Measurements from ENCODE around the gene BMPR1B.

BMPR1B gene

DNA sequence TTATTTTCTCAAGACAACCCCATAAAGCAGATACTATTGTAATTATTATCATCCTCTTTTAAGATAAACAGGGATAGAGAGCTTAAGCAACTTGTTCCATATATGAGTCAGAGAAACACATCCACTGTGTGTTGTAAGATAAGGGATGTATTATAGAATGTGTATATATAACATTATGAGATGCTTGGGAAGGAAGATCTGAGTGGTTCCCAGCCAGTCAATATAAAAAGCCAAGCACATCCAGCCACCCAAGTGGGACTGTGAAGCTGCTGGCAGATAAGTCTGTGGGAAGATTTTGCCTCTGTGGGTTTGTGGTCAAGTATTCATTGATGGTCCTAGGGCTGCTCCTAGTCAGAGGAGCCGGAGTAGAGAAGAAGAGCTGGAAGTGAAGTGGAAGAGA is 16.5 kb upstream of the BMPR1B start:
- Histone ChIP-seq H3K36me3 (ENCODE audit: insufficient read depth) (no peaks in the 10 kb centered on the region), H3K27me3 (ENCODE audit: insufficient read depth, low read depth) (no peaks in the 10 kb centered on the region), H4K20me1 (ENCODE audit: insufficient read depth) (no peaks in the 10 kb centered on the region), H3K79me2 (ENCODE audit: insufficient read depth, low read depth) (no peaks in the 10 kb centered on the region), H3K27ac (no peak overlapping the region), H3K4me1 (ENCODE audit: low read depth, poor library complexity, severe bottlenecking) (no peaks in the 10 kb centered on the region), H3K9ac (no peak overlapping the region), H3K4me2 (no peak overlapping the region), H3K4me3 (IDR thresholded peaks at IDR 0.05; ENCODE audit: insufficient read depth, low read depth, low read length) (no peak overlapping the region), H2AFZ (ENCODE audit: low read depth) (no peak overlapping the region)
- TF ChIP-seq, protein P1, sequence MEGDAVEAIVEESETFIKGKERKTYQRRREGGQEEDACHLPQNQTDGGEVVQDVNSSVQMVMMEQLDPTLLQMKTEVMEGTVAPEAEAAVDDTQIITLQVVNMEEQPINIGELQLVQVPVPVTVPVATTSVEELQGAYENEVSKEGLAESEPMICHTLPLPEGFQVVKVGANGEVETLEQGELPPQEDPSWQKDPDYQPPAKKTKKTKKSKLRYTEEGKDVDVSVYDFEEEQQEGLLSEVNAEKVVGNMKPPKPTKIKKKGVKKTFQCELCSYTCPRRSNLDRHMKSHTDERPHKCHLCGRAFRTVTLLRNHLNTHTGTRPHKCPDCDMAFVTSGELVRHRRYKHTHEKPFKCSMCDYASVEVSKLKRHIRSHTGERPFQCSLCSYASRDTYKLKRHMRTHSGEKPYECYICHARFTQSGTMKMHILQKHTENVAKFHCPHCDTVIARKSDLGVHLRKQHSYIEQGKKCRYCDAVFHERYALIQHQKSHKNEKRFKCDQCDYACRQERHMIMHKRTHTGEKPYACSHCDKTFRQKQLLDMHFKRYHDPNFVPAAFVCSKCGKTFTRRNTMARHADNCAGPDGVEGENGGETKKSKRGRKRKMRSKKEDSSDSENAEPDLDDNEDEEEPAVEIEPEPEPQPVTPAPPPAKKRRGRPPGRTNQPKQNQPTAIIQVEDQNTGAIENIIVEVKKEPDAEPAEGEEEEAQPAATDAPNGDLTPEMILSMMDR (conservative IDR thresholded peaks at IDR 0.05; ENCODE audit: low read depth, low read length), result no peak

DNA sequence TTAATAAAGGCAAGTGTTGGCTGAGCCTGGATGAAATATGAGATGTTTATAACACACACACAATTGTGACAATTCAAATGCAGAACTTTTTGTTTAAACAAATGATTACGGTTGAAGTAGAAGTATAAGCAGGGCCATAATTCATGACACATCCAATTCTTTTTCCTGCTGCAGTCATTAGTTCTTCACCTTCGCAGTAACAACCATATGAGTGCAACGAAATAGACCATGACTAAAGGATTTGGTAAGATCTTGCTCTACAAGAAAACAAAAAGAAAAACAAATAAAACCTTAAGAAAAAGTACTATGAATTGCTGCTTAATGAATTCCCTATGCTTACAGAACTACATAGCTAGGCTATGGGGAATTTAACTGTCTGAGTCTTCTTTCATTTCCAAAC is 13.9 kb upstream of the BMPR1B start:
- no peaks in the 10 kb centered on the region for H3K79me2 ChIP-seq (ENCODE audit: insufficient read depth, low read depth)
- H3K4me3 ChIP-seq (IDR thresholded peaks at IDR 0.05; ENCODE audit: insufficient read depth, low read depth, low read length), result no peak overlapping the region
- TF ChIP-seq, protein P1 (conservative IDR thresholded peaks at IDR 0.05; ENCODE audit: low read depth, low read length), result no peak
- H3K4me2 ChIP-seq, result no peak overlapping the region
- no peak overlapping the region for H3K9ac ChIP-seq
- H3K4me1 ChIP-seq (ENCODE audit: low read depth, poor library complexity, severe bottlenecking), result no peaks in the 10 kb centered on the region
- H3K27ac ChIP-seq, result no peak overlapping the region
- no peaks in the 10 kb centered on the region for H3K36me3 ChIP-seq (ENCODE audit: insufficient read depth)
- H3K27me3 ChIP-seq (ENCODE audit: insufficient read depth, low read depth), result no peaks in the 10 kb centered on the region
- no peak overlapping the region for H2AFZ ChIP-seq (ENCODE audit: low read depth)
- no peaks in the 10 kb centered on the region for H4K20me1 ChIP-seq (ENCODE audit: insufficient read depth)

DNA sequence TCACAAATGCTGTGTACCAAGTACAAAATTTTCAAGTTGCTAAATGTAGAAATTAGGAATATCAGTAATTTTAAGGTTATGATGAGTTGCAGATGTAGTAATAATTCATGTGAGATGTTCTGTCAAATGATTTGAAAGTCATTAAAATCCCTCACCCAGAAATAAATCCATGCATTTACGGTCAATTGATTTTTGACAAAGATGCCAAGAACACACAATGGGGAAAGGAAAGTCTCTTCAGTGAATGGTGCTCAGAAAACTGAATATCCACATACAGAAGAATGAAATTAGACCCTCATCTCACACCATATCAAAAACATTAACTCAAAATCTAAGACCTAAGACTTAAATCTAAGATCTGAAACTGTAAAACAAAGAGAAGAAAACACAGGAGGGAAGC is 12.9 kb upstream of the BMPR1B start:
- H3K4me3 ChIP-seq (IDR thresholded peaks at IDR 0.05; ENCODE audit: insufficient read depth, low read depth, low read length), result no peak overlapping the region
- TF ChIP-seq, protein P1 (conservative IDR thresholded peaks at IDR 0.05; ENCODE audit: low read depth, low read length), result no peak
- H3K9ac ChIP-seq, result no peak overlapping the region
- no peaks in the 10 kb centered on the region for H3K79me2 ChIP-seq (ENCODE audit: insufficient read depth, low read depth)
- H4K20me1 ChIP-seq (ENCODE audit: insufficient read depth), result no peaks in the 10 kb centered on the region
- no peaks in the 10 kb centered on the region for H3K27me3 ChIP-seq (ENCODE audit: insufficient read depth, low read depth)
- H3K36me3 ChIP-seq (ENCODE audit: insufficient read depth), result no peaks in the 10 kb centered on the region
- H3K4me2 ChIP-seq, result no peak overlapping the region
- no peaks in the 10 kb centered on the region for H3K4me1 ChIP-seq (ENCODE audit: low read depth, poor library complexity, severe bottlenecking)
- H2AFZ ChIP-seq (ENCODE audit: low read depth), result no peak overlapping the region
- no peak overlapping the region for H3K27ac ChIP-seq

DNA sequence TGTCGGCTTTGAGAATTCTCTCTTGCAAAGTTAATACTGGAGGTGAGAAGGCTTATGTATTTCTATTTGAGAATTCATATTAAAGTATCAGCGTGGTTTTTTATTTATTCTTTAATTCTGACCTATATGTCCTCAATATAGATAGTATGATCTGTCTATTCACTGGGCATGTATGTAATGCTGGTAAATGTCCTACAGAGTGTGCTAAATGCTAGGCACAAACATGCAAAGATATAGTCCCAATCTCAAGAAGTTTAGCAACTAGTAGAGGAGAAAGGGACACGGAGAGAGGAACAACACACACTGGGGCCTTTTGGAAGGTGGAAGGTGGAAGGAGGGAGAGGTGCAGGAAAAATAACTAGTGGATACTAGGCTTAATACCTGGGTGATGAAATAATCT is 11.0 kb upstream of the BMPR1B start:
- no peaks in the 10 kb centered on the region for H3K27me3 ChIP-seq (ENCODE audit: insufficient read depth, low read depth)
- H3K79me2 ChIP-seq (ENCODE audit: insufficient read depth, low read depth), result no peaks in the 10 kb centered on the region
- no peak overlapping the region for H2AFZ ChIP-seq (ENCODE audit: low read depth)
- no peaks in the 10 kb centered on the region for H3K4me1 ChIP-seq (ENCODE audit: low read depth, poor library complexity, severe bottlenecking)
- TF ChIP-seq, protein P1 (conservative IDR thresholded peaks at IDR 0.05; ENCODE audit: low read depth, low read length), result no peak
- H4K20me1 ChIP-seq (ENCODE audit: insufficient read depth), result no peaks in the 10 kb centered on the region
- H3K36me3 ChIP-seq (ENCODE audit: insufficient read depth), result no peaks in the 10 kb centered on the region
- no peak overlapping the region for H3K9ac ChIP-seq
- no peak overlapping the region for H3K27ac ChIP-seq
- H3K4me3 ChIP-seq (IDR thresholded peaks at IDR 0.05; ENCODE audit: insufficient read depth, low read depth, low read length), result no peak overlapping the region
- no peak overlapping the region for H3K4me2 ChIP-seq

All from KMS-11 (cell line).